Esophagus muscularis mucosa (tissue), 3 donors: ENCODE data around the gene IL11.

ENCODE experiments used
- CTCF ChIP-seq, 3 experiments: fragments of 200-600 bp in 2 of 3; fragments of 450-650 bp in 1 of 3; sonication (generic) in 2 of 3; IDR thresholded peaks; one replicate each; pipeline ENCODE4 v1.5.1; 2017 to 2019; ENCODE audit warnings: antibody characterized with exemption in 3 of 3, mild to moderate bottlenecking in 2 of 3, moderate library complexity in 1 of 3
- POLR2AphosphoS5 ChIP-seq, 2 donors: sonication (generic); formaldehyde crosslinking; IDR thresholded peaks; one replicate each; pipeline ENCODE4 v1.6.1; 2017; ENCODE audit warnings: antibody characterized with exemption in 2 of 2

- no peak for TF ChIP-seq CTCF (IDR thresholded peaks at IDR 0.05)
- TF ChIP-seq POLR2AphosphoS5 (IDR thresholded peaks at IDR 0.05): no peak
These were observed 48.7 kb downstream of the IL11 start for GRCh38 chr19:55321466-55322137.
